ENCODE data around the gene UNC5A. TPM values are rescaled to one million over a fixed set of nuclear protein-coding genes. Genes with fewer than 3 reads are reported as not detected.

The UNC5A gene
- total and polyA plus RNA-seq, 9 of the 15 experiments (the other 6 are each of a cell fraction or from before 2014, with no cell fraction given): not detected

- no peak overlapping the region for H3K27ac ChIP-seq (ENCODE audit: extremely low read depth, low read depth, low read length)
- CTCF ChIA-PET (ENCODE audit: low intra/inter-chr PET ratio): no interaction called here
- 2% methylated on average over 14 of the region's 14 CpGs for WGBS (ENCODE audit: insufficient coverage, low coverage, missing lambda C conversion rate)
- H3K79me2 ChIP-seq (ENCODE audit: control insufficient read depth, insufficient read depth, low read length): no peaks in the 10 kb centered on the region
- BruUV-seq (replicated peaks): no TSS peak
- POLR2A ChIA-PET: interaction anchor here (0.6 to 0.7 kb wide), 2 partner anchors 44 to 364 kb away, joined by 3 to 4 read pairs; no protein-coding TSS in a partner anchor
- H3K9ac ChIP-seq (ENCODE audit: insufficient read depth in 1 of 2, low read depth in 2 of 2, low read length in 2 of 2): no peak overlapping the region
- ATAC-seq (no peak), FAIRE-seq (no peak), DNase-seq (ENCODE audit: extremely low read depth in 1 of 4, low spot score in 3 of 4) (no peak)
- no peak overlapping the region for H3K4me3 ChIP-seq
- H3K36me3 ChIP-seq (ENCODE audit: control insufficient read depth, insufficient read depth, low read length): no peaks in the 10 kb centered on the region
- in situ Hi-C loops (cut with MboI) (no loop called here), intact Hi-C loops (cut with micrococcal nuclease) (no loop called here)
- 0 out of 2 replicates have a peak, but pooled peaks cover 8% of the 10 kb centered on the region for H4K20me1 ChIP-seq (replicated peaks; ENCODE audit: control insufficient read depth, insufficient read depth, low read length)
- no peaks in the 10 kb centered on the region for H3K9me3 ChIP-seq (replicated peaks; ENCODE audit: control insufficient read depth, insufficient read depth, low read depth, low read length)
- TF ChIP-seq FOXA1 (IDR thresholded peaks at IDR 0.05; ENCODE audit: borderline replicate concordance) (no peak), POLR2A (conservative IDR thresholded peaks at IDR 0.05) (no peak), ATF1 (CRISPR knock-in tag; IDR thresholded peaks at IDR 0.05) (no peak), ATF1 (tag; IDR thresholded peaks at IDR 0.05) (no peak), HMGXB4 (CRISPR knock-in tag; IDR thresholded peaks at IDR 0.05) (no peak)
- H3K4me2 ChIP-seq (ENCODE audit: insufficient read depth, low read length): no peak overlapping the region
- no peaks in the 10 kb centered on the region for H3K9me1 ChIP-seq (ENCODE audit: control insufficient read depth, insufficient read depth, low read length)
- H2AFZ ChIP-seq (ENCODE audit: low read depth, low read length): no peak overlapping the region
- peaks cover 0 to 3% of the 10 kb centered on the region in 2 experiments; a peak in 1 of 5 replicates for H3K4me1 ChIP-seq (replicated peaks in 1 of 2; ENCODE audit: control insufficient read depth in 2 of 2, insufficient read depth in 2 of 2, low read length in 2 of 2)
- H3K27me3 ChIP-seq (ENCODE audit: control insufficient read depth in 2 of 2, insufficient read depth in 2 of 2, low read length in 2 of 2): peaks cover 42 to 87% of the 10 kb centered on the region in 2 experiments
These were observed 29.3 kb upstream of the UNC5A start for GRCh38 chr5:176781054-176781375.
